B cell (primary cell): Measurements from ENCODE around the gene PPP2R2D. TPM values are rescaled to one million over a fixed set of nuclear protein-coding genes. Genes with fewer than 3 reads are reported as not detected.

Experiments
- ATAC-seq: fragments of 200-7000 bp; cut with Tn5 transposase; one replicate; pipeline ENCODE4 v1.10.0; 2021; ENCODE audit warnings: low read depth, mild to moderate bottlenecking, moderate number of reproducible peaks, moderate library complexity
- CTCF ChIA-PET: fragments of 350-600 bp; sonication (Branson Sonifier 250); formaldehyde crosslinking; loops from one replicate; lab custom pipeline; 2021; ENCODE audit warnings: antibody characterized with exemption, inconsistent platforms; lab: Charles Lee
- POLR2A ChIA-PET: fragments of 350-600 bp; sonication (Branson Sonifier 250); formaldehyde crosslinking; loops from one replicate; lab custom pipeline; 2021; ENCODE audit warnings: antibody characterized with exemption; lab: Charles Lee
- DNase-seq: peaks from one replicate; pipeline ENCODE4 v3.0.0; 2013
- H2AFZ ChIP-seq: 2 replicates; pipeline ENCODE4 v1.6.1; 2012; ENCODE audit warnings: mild to moderate bottlenecking, low read depth, low read length; ENCODE audit not compliant: insufficient read depth, poor library complexity, severe bottlenecking
- H3K27ac ChIP-seq, 2 donors: 1 replicate in 1 of 2; 2 replicates in 1 of 2; pipeline ENCODE4 v1.5.1; 2012 to 2013; ENCODE audit warnings: low read length in 2 of 2, mild to moderate bottlenecking in 2 of 2, moderate library complexity in 1 of 2
- H3K27me3 ChIP-seq, 4 experiments: fragments of 200-600 bp in 1 of 4; sonication (generic) in 1 of 4; replicated peaks in 1 of 4; 1 replicate in 2 of 4; 2 replicates in 2 of 4; pipeline versions ENCODE4 v1.6.1 to v1.7.0; 2013 to 2016; ENCODE audit warnings: low read length in 3 of 4, mild to moderate bottlenecking in 2 of 4, mixed read lengths in 1 of 4, moderate library complexity in 1 of 4; ENCODE audit not compliant: insufficient read depth in 4 of 4, control insufficient read depth in 3 of 4; ENCODE audit errors: control extremely low read depth in 1 of 4
- H3K36me3 ChIP-seq, 2 experiments: replicated peaks in 1 of 2; 1 replicate in 1 of 2; 2 replicates in 1 of 2; pipeline versions ENCODE4 v1.6.1 to v1.7.1; 2013; ENCODE audit warnings: low read length in 1 of 2; ENCODE audit not compliant: insufficient read depth in 2 of 2, control insufficient read depth in 1 of 2; ENCODE audit errors: control extremely low read depth in 1 of 2, extremely low read depth in 1 of 2
- H3K4me1 ChIP-seq, 2 donors: fragments of 200-600 bp in 1 of 2; sonication (generic) in 1 of 2; 1 replicate in 1 of 2; 2 replicates in 1 of 2; pipeline versions ENCODE4 v1.5.1 to v1.6.1; 2013 to 2017; ENCODE audit warnings: low read length in 2 of 2; ENCODE audit not compliant: control insufficient read depth in 2 of 2, insufficient read depth in 2 of 2
- H3K4me2 ChIP-seq: replicated peaks from 2 replicates; pipeline ENCODE3; 2012; ENCODE audit warnings: mild to moderate bottlenecking, low read depth, low read length; ENCODE audit not compliant: poor library complexity, severe bottlenecking
- H3K4me3 ChIP-seq, 5 experiments: fragments of 200-600 bp in 1 of 5; sonication (generic) in 1 of 5; 1 replicate in 3 of 5; 2 replicates in 2 of 5; pipeline versions ENCODE4 v1.5.1 to v1.7.0; 2011 to 2016; ENCODE audit warnings: low read length in 4 of 5, mild to moderate bottlenecking in 4 of 5, low read depth in 2 of 5, control low read depth in 1 of 5, moderate library complexity in 1 of 5; ENCODE audit not compliant: insufficient read depth in 1 of 5; ENCODE audit errors: control extremely low read depth in 1 of 5, extremely low read depth in 1 of 5
- H3K79me2 ChIP-seq: fragments of 200-600 bp; sonication (generic); one replicate; pipeline ENCODE4 v1.6.0; 2016; ENCODE audit warnings: low read length; ENCODE audit not compliant: control insufficient read depth, insufficient read depth
- H3K9ac ChIP-seq: fragments of 200-600 bp; sonication (generic); 2 replicates; pipeline ENCODE4 v1.6.1; 2017; ENCODE audit warnings: mild to moderate bottlenecking, low read length, moderate library complexity
- H3K9me3 ChIP-seq, 3 donors: one replicate each; pipeline versions ENCODE4 v1.6.1 to v1.7.1; 2013; ENCODE audit warnings: low read length in 2 of 3; ENCODE audit not compliant: control insufficient read depth in 2 of 3, insufficient read depth in 1 of 3; ENCODE audit errors: control extremely low read depth in 1 of 3
- H4K20me1 ChIP-seq: 2 replicates; pipeline ENCODE4 v1.6.0; 2012; ENCODE audit warnings: mild to moderate bottlenecking, low read length; ENCODE audit not compliant: insufficient read depth, control insufficient read depth, poor library complexity, severe bottlenecking
- H3K27ac Mint-ChIP-seq: one replicate; pipeline ENCODE4 v1.8.0; 2021; ENCODE audit warnings: mixed read lengths
- H3K27me3 Mint-ChIP-seq: one replicate; pipeline ENCODE4 v1.8.0; 2021; ENCODE audit warnings: mixed read lengths
- H3K4me1 Mint-ChIP-seq: one replicate; pipeline ENCODE4 v1.8.0; 2021; ENCODE audit warnings: mixed read lengths
- H3K4me3 Mint-ChIP-seq: one replicate; pipeline ENCODE4 v1.8.0; 2021; ENCODE audit warnings: mixed read lengths
- H3K9me3 Mint-ChIP-seq: one replicate; pipeline ENCODE4 v1.8.0; 2022; ENCODE audit warnings: mixed read lengths; ENCODE audit not compliant: insufficient read depth
- CTCF ChIP-seq: fragments of 200-600 bp; IDR thresholded peaks from one replicate; pipeline ENCODE4 v1.8.0; 2022; ENCODE audit warnings: antibody characterized with exemption, mild to moderate bottlenecking
- EZH2 ChIP-seq: IDR thresholded peaks from 2 replicates; pipeline ENCODE4 v1.6.1; 2012; ENCODE audit warnings: borderline replicate concordance, low read depth, mild to moderate bottlenecking, moderate library complexity, low read length; ENCODE audit not compliant: insufficient read depth, poor library complexity, severe bottlenecking
- WGBS: methylation state at CpG from one replicate; pipeline ENCODE4 v1.1.5; 2013; ENCODE audit warnings: missing lambda C conversion rate; ENCODE audit not compliant: insufficient coverage; 5-methylcytosine and 5-hydroxymethylcytosine counted together
- intact Hi-C: fragments of 100-400 bp; cut with micrococcal nuclease; formaldehyde crosslinking; loops from one replicate; pipeline ENCODE4 v1.10.0; 2022
- polyA plus RNA-seq: library from polyadenylated mRNA; depleted of rRNA; stranded (reverse); fragments of >200 nt; gene quantifications from 2 replicates; pipeline ENCODE4 v1.2.3, GENCODE V29; 2012
- total RNA-seq, 2 donors: library from RNA; stranded (reverse); fragments of 120-200 nt in 1 of 2; gene quantifications; 1 replicate in 1 of 2; 2 replicates in 1 of 2; pipeline versions ENCODE4 v1.2.3 to v1.2.4, GENCODE V29; 2013 to 2022

The PPP2R2D gene
- total and polyA plus RNA-seq, 2 donors (not counting 1 experiment from before 2014, with no cell fraction given): 25.8 to 45.6 TPM

- peaks cover 0 to 6% of the 10 kb centered on the region in 2 donors for H3K4me1 ChIP-seq
- no peak for DNase-seq
- intact Hi-C loops: no loop called here
- H3K36me3 ChIP-seq: no peaks in the 10 kb centered on the region
- TF ChIP-seq CTCF (no peak), EZH2 (no peak)
- H3K4me3 ChIP-seq: no peak overlapping the region
- H3K4me2 ChIP-seq: no peak overlapping the region
- H3K27me3 Mint-ChIP-seq: peaks cover 3% of the 10 kb centered on the region
- no peak for ATAC-seq
- H3K4me3 Mint-ChIP-seq: no peak overlapping the region
- no peaks in the 10 kb centered on the region for H4K20me1 ChIP-seq
- ChIA-PET CTCF (no interaction called here), POLR2A (interaction anchor here (0.7 kb wide), 1 partner anchor 37 kb away, joined by 3 read pairs; no protein-coding TSS in a partner anchor)
- no peaks in the 10 kb centered on the region for H3K9me3 ChIP-seq
- H3K27ac Mint-ChIP-seq: no peak overlapping the region
- 92% methylated on average over 11 of the region's 14 CpGs for WGBS
- no peaks in the 10 kb centered on the region for H3K27me3 ChIP-seq
- H3K79me2 ChIP-seq: no peaks in the 10 kb centered on the region
- H3K9me3 Mint-ChIP-seq: no peaks in the 10 kb centered on the region
- H3K9ac ChIP-seq: no peak overlapping the region
- peaks cover 3% of the 10 kb centered on the region for H3K4me1 Mint-ChIP-seq
- H2AFZ ChIP-seq: no peak overlapping the region
- no peak overlapping the region for H3K27ac ChIP-seq
Observed at GRCh38 chr10:131993275-131993674, 92.5 kb downstream of the PPP2R2D start.

- no peak overlapping the region for H2AFZ ChIP-seq
- no peaks in the 10 kb centered on the region for H3K9me3 ChIP-seq
- WGBS: no CpG with 5 or more reads among the region's 3 CpGs
- TF ChIP-seq CTCF (no peak), EZH2 (no peak)
- no peak for ATAC-seq
- no peak for DNase-seq
- Mint-ChIP-seq H3K9me3 (no peaks in the 10 kb centered on the region), H3K27me3 (peaks cover 3% of the 10 kb centered on the region), H3K27ac (no peak overlapping the region), H3K4me1 (peaks cover 3% of the 10 kb centered on the region), H3K4me3 (no peak overlapping the region)
- H3K4me1 ChIP-seq: peaks cover 0 to 6% of the 10 kb centered on the region in 2 donors
- no peaks in the 10 kb centered on the region for H3K36me3 ChIP-seq
- H3K79me2 ChIP-seq: no peaks in the 10 kb centered on the region
- H3K27me3 ChIP-seq: no peaks in the 10 kb centered on the region
- CTCF ChIA-PET: no interaction called here
- intact Hi-C loops: no loop called here
- H3K4me3 ChIP-seq: no peak overlapping the region
- POLR2A ChIA-PET: no interaction called here
- H4K20me1 ChIP-seq: no peaks in the 10 kb centered on the region
- H3K27ac ChIP-seq: no peak overlapping the region
- H3K9ac ChIP-seq: no peak overlapping the region
- no peak overlapping the region for H3K4me2 ChIP-seq
Observed at GRCh38 chr10:131994435-131994834, 93.6 kb downstream of the PPP2R2D start.
